PC-9 (cell line): ENCODE measurements around the gene CWC25.

Experiments used
- EZH2 ChIP-seq: fragments of 200-600 bp; sonication (generic); IDR thresholded peaks from 2 replicates; pipeline ENCODE4 v1.8.0; 2017; ENCODE audit warnings: antibody characterized with exemption, low read depth
- TF ChIP-seq, protein P1 (sequence below): fragments of 200-600 bp; sonication (generic); conservative IDR thresholded peaks from 2 replicates; pipeline ENCODE4 v1.6.1; 2017; ENCODE audit warnings: mixed run types, antibody characterized with exemption, mild to moderate bottlenecking, moderate library complexity

DNA sequence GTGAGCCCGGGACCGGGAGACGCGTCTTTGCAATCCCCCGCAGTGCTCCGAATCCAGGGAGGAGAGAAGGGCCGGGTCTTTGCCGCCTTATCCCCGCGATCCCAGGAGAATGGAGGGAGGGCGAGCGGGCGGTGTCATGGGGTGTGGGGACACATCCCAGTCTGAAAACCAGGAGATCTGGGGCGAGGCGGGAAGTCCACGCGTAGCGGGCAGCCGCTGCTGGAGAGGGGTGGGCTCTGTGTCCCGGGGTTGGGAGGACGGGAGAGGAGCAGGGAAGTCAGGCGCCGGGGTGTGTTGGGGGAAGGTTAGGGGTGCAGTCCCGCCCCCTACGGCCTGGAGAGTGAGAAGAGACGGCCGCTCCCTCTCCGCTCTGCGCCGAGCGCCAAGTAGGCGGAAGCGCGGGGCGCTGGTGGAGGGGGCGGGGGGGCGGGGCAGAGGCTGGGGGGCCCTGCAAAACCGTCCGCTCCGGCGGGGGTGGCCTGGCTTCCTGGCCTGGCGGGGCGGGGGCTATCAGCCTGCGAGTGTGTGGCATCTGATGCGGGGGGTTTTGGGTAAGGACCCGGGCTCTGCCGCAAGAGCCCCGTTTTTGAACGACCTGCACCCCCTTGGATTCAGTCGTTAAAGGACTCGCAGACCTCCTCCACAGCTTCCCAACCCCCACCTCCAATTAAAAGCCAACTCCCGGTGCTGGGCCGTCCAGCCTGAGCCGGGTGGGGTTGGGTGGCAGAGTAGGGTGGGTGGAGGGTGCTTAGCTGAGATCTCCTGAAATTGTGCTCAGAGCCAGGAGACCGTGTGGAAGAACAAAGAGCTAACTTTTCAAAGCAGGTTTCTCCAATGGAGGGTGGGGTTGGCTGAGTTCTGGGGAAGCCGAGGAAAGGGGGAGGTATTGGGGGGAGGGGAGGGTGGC, 45.4 kb upstream of the CWC25 start:
- TF ChIP-seq, protein P1, sequence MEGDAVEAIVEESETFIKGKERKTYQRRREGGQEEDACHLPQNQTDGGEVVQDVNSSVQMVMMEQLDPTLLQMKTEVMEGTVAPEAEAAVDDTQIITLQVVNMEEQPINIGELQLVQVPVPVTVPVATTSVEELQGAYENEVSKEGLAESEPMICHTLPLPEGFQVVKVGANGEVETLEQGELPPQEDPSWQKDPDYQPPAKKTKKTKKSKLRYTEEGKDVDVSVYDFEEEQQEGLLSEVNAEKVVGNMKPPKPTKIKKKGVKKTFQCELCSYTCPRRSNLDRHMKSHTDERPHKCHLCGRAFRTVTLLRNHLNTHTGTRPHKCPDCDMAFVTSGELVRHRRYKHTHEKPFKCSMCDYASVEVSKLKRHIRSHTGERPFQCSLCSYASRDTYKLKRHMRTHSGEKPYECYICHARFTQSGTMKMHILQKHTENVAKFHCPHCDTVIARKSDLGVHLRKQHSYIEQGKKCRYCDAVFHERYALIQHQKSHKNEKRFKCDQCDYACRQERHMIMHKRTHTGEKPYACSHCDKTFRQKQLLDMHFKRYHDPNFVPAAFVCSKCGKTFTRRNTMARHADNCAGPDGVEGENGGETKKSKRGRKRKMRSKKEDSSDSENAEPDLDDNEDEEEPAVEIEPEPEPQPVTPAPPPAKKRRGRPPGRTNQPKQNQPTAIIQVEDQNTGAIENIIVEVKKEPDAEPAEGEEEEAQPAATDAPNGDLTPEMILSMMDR = no peak
- no peak for TF ChIP-seq EZH2
